PC-3 (cell line): ENCODE measurements around the gene UTS2B.

ENCODE experiments used
- EZH2 ChIP-seq: fragments of 300-600 bp; sonication (generic); IDR thresholded peaks from one replicate; pipeline ENCODE4 v1.6.1; 2017; ENCODE audit warnings: antibody characterized with exemption, mild to moderate bottlenecking, low read length; ENCODE audit not compliant: unreplicated experiment
- TF ChIP-seq, protein P1 (sequence below): fragments of 300-600 bp; sonication (generic); conservative IDR thresholded peaks from 2 replicates; pipeline ENCODE4 v1.5.1; 2017; ENCODE audit warnings: antibody characterized with exemption, low read depth, mild to moderate bottlenecking, low read length

DNA sequence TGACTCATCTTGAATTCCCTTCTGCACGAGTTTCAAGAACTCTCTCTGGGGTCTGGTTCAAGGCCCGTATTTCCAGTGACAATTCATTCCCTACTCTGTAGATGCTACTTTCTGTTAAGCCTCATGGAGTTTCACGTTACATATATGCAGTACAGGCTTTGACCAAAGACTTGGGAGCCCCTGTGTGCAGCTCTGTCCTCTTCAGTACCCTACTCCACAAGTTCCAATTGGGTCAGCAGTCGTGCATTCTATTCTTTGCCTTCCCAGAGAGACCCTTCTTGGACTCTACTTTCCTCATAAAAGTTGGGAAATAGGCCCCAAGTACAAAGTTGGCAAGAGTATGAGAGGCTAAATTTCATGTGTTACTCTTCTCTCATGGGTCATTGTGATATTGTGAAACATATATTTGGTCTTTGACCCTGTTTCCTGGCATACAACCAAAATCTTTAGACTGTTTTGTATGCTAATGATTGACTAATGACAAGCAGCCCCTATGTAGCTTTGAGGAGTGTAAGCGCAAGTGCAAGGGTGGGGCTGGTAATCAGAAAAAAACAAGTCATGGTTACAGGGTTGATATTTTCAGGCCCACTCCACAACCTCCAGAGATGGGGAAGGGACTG is 16.1 kb downstream of the UTS2B start:
- TF ChIP-seq, protein P1, sequence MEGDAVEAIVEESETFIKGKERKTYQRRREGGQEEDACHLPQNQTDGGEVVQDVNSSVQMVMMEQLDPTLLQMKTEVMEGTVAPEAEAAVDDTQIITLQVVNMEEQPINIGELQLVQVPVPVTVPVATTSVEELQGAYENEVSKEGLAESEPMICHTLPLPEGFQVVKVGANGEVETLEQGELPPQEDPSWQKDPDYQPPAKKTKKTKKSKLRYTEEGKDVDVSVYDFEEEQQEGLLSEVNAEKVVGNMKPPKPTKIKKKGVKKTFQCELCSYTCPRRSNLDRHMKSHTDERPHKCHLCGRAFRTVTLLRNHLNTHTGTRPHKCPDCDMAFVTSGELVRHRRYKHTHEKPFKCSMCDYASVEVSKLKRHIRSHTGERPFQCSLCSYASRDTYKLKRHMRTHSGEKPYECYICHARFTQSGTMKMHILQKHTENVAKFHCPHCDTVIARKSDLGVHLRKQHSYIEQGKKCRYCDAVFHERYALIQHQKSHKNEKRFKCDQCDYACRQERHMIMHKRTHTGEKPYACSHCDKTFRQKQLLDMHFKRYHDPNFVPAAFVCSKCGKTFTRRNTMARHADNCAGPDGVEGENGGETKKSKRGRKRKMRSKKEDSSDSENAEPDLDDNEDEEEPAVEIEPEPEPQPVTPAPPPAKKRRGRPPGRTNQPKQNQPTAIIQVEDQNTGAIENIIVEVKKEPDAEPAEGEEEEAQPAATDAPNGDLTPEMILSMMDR, result no peak
- TF ChIP-seq EZH2, result no peak
